Gastroesophageal sphincter (tissue), 3 donors: ENCODE data around the gene PPP1R26.

ENCODE experiments used
- CTCF ChIP-seq, 4 experiments: fragments of 200-600 bp in 2 of 4; fragments of 450-650 bp in 2 of 4; sonication (generic) in 1 of 4; IDR thresholded peaks; one replicate each; pipeline ENCODE4 v1.5.1; 2017 to 2019; ENCODE audit warnings: antibody characterized with exemption in 4 of 4, mild to moderate bottlenecking in 2 of 4, moderate library complexity in 2 of 4
- POLR2A ChIP-seq, 2 donors: fragments of 450-650 bp; IDR thresholded peaks; one replicate each; pipeline ENCODE4 v1.6.1; 2017; ENCODE audit warnings: antibody characterized with exemption in 2 of 2, mild to moderate bottlenecking in 2 of 2, moderate library complexity in 1 of 2

- TF ChIP-seq CTCF (IDR thresholded peaks at IDR 0.05), result no peak
- TF ChIP-seq POLR2A (IDR thresholded peaks at IDR 0.05), result no peak
Measured at GRCh38 chr9:135479469-135480052, at the start of gene PPP1R26.
